ENCODE results near the gene ZNF708.
"Not testable (repeated sequence)": the region's sequence is repeated elsewhere in the genome, so short reads cannot be mapped to it uniquely, and the experiment has no call there.

The ZNF708 gene

DNA sequence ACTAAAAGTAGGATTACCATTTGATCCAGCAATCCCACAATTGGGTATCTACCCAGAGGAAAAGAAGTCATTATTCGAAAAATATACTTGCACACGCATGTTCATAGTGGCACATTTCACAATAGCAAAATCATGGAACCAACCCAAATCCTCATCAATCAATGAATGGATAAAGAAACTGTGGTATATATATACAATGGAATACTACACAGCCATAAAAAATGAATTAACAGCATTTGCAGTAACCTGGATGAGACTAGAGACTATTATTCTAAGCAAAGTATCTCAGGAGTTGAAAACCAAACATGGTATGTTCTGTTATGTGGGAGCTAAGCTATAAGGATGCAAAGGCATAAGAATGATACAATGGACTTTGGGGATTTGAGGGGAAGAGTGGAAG, 3.0 kb downstream of the ZNF708 start:
- TF ChIP-seq, protein P1, sequence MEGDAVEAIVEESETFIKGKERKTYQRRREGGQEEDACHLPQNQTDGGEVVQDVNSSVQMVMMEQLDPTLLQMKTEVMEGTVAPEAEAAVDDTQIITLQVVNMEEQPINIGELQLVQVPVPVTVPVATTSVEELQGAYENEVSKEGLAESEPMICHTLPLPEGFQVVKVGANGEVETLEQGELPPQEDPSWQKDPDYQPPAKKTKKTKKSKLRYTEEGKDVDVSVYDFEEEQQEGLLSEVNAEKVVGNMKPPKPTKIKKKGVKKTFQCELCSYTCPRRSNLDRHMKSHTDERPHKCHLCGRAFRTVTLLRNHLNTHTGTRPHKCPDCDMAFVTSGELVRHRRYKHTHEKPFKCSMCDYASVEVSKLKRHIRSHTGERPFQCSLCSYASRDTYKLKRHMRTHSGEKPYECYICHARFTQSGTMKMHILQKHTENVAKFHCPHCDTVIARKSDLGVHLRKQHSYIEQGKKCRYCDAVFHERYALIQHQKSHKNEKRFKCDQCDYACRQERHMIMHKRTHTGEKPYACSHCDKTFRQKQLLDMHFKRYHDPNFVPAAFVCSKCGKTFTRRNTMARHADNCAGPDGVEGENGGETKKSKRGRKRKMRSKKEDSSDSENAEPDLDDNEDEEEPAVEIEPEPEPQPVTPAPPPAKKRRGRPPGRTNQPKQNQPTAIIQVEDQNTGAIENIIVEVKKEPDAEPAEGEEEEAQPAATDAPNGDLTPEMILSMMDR (conservative IDR thresholded peaks at IDR 0.05), result no peak
- TF ChIP-seq ZFX (IDR thresholded peaks at IDR 0.05), result no peak
- no peak overlapping the region for H3K27ac ChIP-seq

GRCh38 chr19:21323000-21323399, 6.2 kb downstream of the ZNF708 start:
- H3K27ac ChIP-seq, result no peak overlapping the region
- TF ChIP-seq, protein P1 (conservative IDR thresholded peaks at IDR 0.05), result no peak
- TF ChIP-seq ZFX (IDR thresholded peaks at IDR 0.05), result no peak

GRCh38 chr19:21322528-21322927, 6.7 kb downstream of the ZNF708 start:
- no peak overlapping the region for H3K27ac ChIP-seq
- TF ChIP-seq ZFX (IDR thresholded peaks at IDR 0.05), result no peak
- TF ChIP-seq, protein P1 (conservative IDR thresholded peaks at IDR 0.05), result no peak

DNA sequence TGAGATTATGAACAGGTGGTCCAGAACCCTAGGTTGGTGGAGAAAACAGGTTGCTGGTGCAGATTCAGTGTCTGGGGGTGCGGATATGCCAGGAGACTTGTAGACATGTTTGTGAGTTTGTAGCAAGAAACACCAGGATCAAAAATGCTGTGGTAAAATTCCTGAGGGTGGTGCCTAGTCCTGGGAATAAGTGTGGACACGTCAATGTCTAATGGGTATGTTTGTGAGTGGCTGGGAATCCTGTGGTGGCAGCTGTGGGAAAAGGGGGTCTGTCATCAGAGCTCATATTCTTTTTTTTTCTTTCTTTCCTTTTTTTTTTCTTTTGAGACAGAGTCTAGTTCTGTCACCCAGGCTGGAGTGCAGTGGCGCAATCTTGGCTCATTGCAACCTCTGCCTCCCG, 7.2 kb downstream of the ZNF708 start:
- H3K27ac ChIP-seq, result no peak overlapping the region
- TF ChIP-seq, protein P1 (conservative IDR thresholded peaks at IDR 0.05), result no peak
- no peak for TF ChIP-seq ZFX (IDR thresholded peaks at IDR 0.05)

DNA sequence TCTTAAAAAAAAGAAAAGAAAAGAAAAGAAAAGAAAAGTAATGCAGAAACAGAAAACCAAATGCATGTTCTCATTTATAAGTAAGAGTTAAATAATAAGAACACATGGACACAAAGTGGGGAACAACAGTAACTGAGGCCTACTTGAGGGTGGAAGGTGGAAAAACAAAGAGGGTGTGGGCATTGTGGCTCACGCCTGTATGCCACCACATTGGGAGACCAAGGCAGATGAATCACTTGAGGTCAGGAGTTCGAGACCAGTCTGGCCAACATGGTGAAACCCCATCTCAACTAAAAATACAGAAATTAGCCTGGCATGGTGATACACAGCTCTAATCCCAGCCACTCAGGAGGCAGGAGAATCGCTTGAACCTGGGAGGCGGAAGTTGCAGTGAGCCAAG, 8.1 kb downstream of the ZNF708 start:
- TF ChIP-seq, protein P1 (conservative IDR thresholded peaks at IDR 0.05), result no peak
- no peak for TF ChIP-seq ZFX (IDR thresholded peaks at IDR 0.05)
- no peak overlapping the region for H3K27ac ChIP-seq

DNA sequence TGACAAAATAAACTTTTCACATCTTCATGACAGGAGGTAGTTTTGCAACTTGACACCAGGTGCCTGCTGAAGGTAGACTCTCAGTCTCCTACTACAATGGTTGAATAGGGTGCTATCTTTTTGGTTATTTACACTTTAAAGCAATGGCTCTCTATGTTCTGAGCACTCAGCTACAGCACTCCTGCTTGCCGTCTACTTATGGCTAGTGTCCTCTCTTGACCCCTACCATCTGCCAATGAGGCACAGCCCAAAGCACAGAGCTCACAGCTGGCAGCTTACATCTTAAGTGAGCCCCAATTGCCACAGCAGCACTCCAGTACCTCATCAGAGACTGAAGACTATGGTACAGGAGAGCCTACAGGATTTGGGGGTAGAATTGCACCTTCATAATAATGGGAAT, 11.4 kb downstream of the ZNF708 start:
- TF ChIP-seq ZFX (IDR thresholded peaks at IDR 0.05), result no peak
- TF ChIP-seq, protein P1 (conservative IDR thresholded peaks at IDR 0.05), result no peak
- no peak overlapping the region for H3K27ac ChIP-seq

DNA sequence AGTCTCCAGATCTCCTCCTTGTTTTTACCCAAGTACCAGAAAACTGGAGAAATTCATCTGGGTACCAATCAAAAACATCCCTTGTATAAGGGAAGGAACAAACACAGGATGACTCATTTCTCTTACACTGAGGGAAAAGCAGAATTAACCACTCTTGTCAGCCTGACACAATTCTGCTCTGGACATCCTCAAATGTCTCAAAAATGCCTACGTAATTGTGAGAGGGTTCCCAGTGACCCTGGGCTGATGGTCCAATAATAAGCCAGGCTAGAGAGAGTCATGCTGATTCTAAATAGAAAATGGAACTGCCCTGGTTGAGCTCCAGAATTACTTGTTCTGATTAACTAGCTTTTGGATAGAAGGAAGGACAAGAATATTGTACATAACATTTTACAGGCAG, 14.5 kb downstream of the ZNF708 start:
- TF ChIP-seq, protein P1 (conservative IDR thresholded peaks at IDR 0.05), result no peak
- TF ChIP-seq ZFX (IDR thresholded peaks at IDR 0.05), result no peak
- no peak overlapping the region for H3K27ac ChIP-seq

DNA sequence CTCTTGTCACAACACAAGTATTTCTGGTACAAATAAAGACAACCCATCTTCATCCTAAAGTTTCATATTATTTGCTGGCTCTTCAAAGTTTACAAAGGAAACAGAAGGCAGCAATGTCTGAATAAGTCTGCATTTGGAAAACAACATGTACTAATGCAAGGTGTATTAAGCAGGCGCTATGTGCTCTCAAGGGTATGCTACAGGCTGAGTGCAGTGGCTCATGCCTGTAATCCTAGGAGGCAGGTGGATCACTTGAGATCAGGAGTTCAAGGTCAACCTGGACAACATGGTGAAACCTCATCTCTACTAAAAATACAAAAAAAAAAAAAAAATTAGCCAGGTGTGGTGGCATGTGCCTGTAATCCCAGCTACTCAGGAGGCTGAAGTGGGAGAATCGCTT, 16.4 kb downstream of the ZNF708 start:
- H3K27ac ChIP-seq, result not testable (repeated sequence)
